Epithelial cell of proximal tubule (primary cell): ENCODE measurements around the gene TNNT3. TPM values are rescaled to one million over a fixed set of nuclear protein-coding genes. Genes with fewer than 3 reads are reported as not detected.
"Not testable (repeated sequence)": the region's sequence is repeated elsewhere in the genome, so short reads cannot be mapped to it uniquely, and the experiment has no call there.

Source experiments
- DNase-seq: peaks from one replicate; pipeline ENCODE4 v3.0.0-alpha.2; 2011; ENCODE audit warnings: low read depth
- H3K4me3 ChIP-seq: 2 replicates; pipeline ENCODE4 v1.5.1; 2011; ENCODE audit warnings: low read depth, mild to moderate bottlenecking, low read length
- CTCF ChIP-seq: conservative IDR thresholded peaks from 2 replicates; pipeline ENCODE4 v1.5.1; 2012; ENCODE audit warnings: low read depth, mild to moderate bottlenecking, low read length
- total RNA-seq: library from RNA; depleted of rRNA; stranded (reverse); fragments of >200 nt; gene quantifications from 2 replicates; pipeline ENCODE4 v1.2.3, GENCODE V29; 2015

The TNNT3 gene
- total RNA-seq, 1 donor from 2014 or later, result not detected

DNA sequence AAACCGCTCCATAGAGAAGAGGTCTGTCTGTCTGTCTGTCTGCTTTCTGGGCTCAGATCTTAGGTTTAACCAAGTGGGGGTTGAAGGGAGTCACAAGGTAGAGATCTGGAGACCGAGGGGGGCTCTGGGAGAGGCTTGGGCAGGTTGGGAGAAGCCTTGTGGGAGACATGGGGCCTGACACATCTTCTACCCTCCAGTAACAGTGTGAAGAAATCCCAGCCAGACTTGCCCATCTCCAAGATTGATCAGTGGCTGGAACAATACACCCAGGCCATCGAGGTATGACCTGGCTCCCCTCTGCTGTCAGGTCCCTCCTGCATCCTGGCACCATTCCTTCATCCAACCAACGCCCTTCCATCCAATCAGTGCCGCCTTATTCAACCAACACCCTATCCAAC is 35.2 kb upstream of the TNNT3 start:
- no peak for TF ChIP-seq CTCF
- no peak for DNase-seq
- H3K4me3 ChIP-seq, result no peak overlapping the region

DNA sequence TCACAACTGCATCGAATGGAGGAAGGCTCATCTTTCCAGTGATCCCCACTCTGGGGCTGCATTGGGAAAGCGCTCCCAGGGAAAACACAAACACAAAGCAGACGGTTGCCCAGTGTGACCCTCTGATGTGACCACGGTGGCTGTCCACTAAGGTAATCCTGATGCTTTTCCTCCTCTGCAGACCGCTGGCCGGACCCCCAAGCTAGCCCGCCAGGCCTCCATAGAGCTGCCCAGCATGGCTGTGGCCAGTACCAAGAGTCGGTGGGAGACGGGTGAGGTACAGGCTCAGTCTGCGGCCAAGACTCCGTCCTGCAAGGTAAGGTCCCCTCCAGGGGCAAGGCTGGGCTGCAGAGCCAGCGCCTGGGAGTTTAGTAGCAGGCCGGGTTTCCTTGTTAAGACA is 33.0 kb upstream of the TNNT3 start:
- not testable (repeated sequence) for DNase-seq, H3K4me3 ChIP-seq

DNA sequence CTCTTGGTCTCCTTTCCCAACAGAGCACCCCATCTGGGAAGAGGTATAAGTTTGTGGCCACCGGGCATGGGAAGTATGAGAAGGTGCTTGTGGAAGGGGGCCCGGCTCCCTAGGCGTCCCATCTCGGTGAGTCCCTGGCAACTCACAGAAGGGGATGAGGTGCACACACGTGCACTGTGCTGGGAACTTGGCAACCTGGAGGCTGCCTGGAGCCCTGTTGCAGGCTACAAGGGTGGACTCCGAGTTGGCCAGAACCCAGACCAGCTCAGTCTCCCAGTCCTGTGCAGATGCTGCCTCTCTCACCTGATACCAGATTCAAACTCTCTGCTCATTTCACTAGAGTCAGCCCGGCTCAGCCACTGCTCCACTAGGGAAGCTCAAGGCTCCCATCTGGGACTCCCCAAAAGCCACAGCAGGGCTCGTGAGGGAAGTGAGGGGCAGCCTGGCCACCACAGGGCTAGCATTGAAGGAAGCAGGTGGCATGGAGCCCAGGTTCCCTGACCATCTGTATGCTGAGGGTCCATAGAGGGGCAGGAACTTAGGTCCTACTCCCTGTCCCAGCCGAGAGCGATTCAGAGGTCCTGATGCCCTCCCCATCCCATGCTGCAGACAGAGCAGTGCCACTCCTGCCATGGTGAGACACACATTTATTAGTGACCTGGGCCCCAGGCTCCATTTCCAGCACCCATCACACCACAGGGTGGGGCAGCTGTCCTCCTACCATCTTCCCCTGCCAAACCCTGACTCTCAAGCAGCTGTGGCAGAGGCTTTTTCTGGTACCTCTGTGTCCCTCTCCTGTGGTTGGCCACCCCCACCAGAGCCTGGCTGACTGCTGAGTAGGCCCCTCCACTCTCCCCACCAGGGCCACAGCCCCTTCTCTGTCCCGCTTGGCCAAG is 31.8 kb upstream of the TNNT3 start:
- no peak for TF ChIP-seq CTCF

GRCh38 chr11:1888347-1888753 is 31.2 kb upstream of the TNNT3 start:
- no peak for TF ChIP-seq CTCF
- H3K4me3 ChIP-seq, result no peak overlapping the region
- no peak for DNase-seq

More for the DNA sequence above, 31.8 kb upstream of the TNNT3 start:
- DNase-seq, result no peak
- H3K4me3 ChIP-seq, result no peak overlapping the region

- no peak overlapping the region for H3K4me3 ChIP-seq
Observed at GRCh38 chr11:1888811-1889210, 30.7 kb upstream of the TNNT3 start.

GRCh38 chr11:1889224-1889930 is 30.1 kb upstream of the TNNT3 start:
- TF ChIP-seq CTCF, result no peak
- no peak overlapping the region for H3K4me3 ChIP-seq
- DNase-seq, result no peak

More at GRCh38 chr11:1888811-1889210, 30.7 kb upstream of the TNNT3 start:
- no peak for DNase-seq
- no peak for TF ChIP-seq CTCF
